ENCODE results near the gene POLRMT. TPM values are rescaled to one million over a fixed set of nuclear protein-coding genes. Genes with fewer than 3 reads are reported as not detected.

POLRMT gene
- total RNA-seq, 1 donor from 2014 or later, result 58.2 TPM

DNA sequence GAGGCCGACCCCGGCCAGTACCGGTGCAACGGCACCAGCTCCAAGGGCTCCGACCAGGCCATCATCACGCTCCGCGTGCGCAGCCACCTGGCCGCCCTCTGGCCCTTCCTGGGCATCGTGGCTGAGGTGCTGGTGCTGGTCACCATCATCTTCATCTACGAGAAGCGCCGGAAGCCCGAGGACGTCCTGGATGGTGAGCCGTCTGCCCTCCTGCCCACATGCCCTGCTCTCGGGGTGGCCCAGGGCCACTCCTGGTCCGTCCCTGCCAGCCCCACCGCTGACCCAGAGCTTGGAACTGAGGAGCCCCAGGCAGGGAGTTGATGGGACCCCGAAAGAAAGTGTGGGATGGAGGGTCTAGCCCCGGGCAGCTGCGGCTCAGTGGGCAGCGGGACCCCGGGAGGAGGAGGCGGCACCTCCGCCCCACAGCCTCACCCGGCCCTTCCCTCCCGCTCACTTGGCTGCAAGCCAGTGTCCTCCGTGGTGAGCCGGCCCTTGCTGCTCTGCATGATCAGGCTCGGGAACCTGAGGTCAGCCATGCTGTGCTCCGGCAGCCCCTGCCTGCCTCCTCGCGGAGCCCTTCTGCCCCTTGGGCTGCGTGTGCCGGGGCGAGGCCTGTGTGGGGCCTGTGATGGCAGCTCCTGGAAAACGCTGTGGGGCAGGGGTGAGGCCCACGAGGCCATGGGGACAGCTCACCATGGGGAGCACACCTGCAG, 51.8 kb downstream of the POLRMT start:
- Mint-ChIP-seq H3K27me3 (peaks cover 2% of the 10 kb centered on the region), H3K4me1 (peaks cover 3% of the 10 kb centered on the region), H3K9me3 (no peaks in the 10 kb centered on the region), H3K4me3 (no peak overlapping the region), H3K27ac (no peak overlapping the region), H3K36me3 (ENCODE audit: low read depth) (peaks cover 26% of the 10 kb centered on the region)
- CTCF ChIA-PET, result no interaction called here
- DNase-seq (no peak), ATAC-seq (ENCODE audit: low read depth) (no peak)
- POLR2A ChIA-PET, result no interaction called here
- intact Hi-C loops (cut with micrococcal nuclease), result no loop called here
- TF ChIP-seq, protein P1, sequence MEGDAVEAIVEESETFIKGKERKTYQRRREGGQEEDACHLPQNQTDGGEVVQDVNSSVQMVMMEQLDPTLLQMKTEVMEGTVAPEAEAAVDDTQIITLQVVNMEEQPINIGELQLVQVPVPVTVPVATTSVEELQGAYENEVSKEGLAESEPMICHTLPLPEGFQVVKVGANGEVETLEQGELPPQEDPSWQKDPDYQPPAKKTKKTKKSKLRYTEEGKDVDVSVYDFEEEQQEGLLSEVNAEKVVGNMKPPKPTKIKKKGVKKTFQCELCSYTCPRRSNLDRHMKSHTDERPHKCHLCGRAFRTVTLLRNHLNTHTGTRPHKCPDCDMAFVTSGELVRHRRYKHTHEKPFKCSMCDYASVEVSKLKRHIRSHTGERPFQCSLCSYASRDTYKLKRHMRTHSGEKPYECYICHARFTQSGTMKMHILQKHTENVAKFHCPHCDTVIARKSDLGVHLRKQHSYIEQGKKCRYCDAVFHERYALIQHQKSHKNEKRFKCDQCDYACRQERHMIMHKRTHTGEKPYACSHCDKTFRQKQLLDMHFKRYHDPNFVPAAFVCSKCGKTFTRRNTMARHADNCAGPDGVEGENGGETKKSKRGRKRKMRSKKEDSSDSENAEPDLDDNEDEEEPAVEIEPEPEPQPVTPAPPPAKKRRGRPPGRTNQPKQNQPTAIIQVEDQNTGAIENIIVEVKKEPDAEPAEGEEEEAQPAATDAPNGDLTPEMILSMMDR (IDR thresholded peaks at IDR 0.05), result no peak

DNA sequence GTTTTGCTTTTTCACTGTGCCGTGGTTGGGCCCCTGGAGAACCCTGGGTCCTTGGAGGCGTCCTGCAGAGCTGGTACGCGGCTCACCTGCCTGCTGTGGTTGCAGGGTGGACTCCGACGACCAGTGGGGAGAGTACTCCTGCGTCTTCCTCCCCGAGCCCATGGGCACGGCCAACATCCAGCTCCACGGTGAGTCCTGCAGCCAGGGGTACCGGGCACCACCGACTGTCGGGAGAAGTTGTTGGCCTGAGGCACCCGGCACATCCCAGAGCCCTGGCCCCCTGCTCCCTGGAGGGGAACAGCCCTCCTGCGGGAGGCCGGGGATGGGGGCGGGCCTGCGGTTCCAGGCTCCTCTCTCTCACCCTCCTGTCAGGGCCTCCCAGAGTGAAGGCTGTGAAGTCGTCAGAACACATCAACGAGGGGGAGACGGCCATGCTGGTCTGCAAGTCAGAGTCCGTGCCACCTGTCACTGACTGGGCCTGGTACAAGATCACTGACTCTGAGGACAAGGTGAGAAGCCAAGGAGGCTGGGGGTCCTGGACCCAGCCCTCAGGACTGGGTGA, 53.0 kb downstream of the POLRMT start:
- H3K9me3 Mint-ChIP-seq, result no peaks in the 10 kb centered on the region
- DNase-seq (no peak), ATAC-seq (ENCODE audit: low read depth) (no peak)
- TF ChIP-seq, protein P1 (IDR thresholded peaks at IDR 0.05), result no peak
- no peaks in the 10 kb centered on the region for H3K27me3 Mint-ChIP-seq
- CTCF ChIA-PET, result no interaction called here
- no peak overlapping the region for H3K27ac Mint-ChIP-seq
- POLR2A ChIA-PET, result no interaction called here
- peaks cover 26% of the 10 kb centered on the region for H3K36me3 Mint-ChIP-seq (ENCODE audit: low read depth)
- H3K4me3 Mint-ChIP-seq, result no peak overlapping the region
- intact Hi-C loops (cut with micrococcal nuclease), result no loop called here
- peaks cover 7% of the 10 kb centered on the region for H3K4me1 Mint-ChIP-seq

DNA sequence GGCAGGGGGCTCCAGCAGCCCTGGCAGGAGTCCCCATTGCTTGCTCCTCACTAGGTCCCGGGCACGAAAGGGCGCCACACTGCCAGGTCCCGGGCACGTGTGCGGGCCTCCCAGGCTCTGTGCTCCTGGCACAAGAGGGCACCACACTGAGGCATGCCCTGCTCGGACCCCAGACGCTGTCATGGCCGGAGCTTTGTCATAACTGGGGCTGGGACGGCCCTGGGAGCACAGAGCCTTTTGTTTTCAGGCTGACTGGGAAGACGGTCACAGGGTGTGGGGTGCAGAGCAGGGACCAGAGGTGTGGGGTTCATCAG, 53.5 kb downstream of the POLRMT start:
- Mint-ChIP-seq H3K9me3 (no peaks in the 10 kb centered on the region), H3K36me3 (ENCODE audit: low read depth) (peaks cover 26% of the 10 kb centered on the region), H3K27ac (no peak overlapping the region), H3K27me3 (no peaks in the 10 kb centered on the region), H3K4me3 (no peak overlapping the region), H3K4me1 (peaks cover 12% of the 10 kb centered on the region)
- DNase-seq, result no peak
- ATAC-seq (ENCODE audit: low read depth), result no peak
- ChIA-PET POLR2A (no interaction called here), CTCF (no interaction called here)
- intact Hi-C loops (cut with micrococcal nuclease), result no loop called here
- TF ChIP-seq, protein P1 (IDR thresholded peaks at IDR 0.05), result no peak

DNA sequence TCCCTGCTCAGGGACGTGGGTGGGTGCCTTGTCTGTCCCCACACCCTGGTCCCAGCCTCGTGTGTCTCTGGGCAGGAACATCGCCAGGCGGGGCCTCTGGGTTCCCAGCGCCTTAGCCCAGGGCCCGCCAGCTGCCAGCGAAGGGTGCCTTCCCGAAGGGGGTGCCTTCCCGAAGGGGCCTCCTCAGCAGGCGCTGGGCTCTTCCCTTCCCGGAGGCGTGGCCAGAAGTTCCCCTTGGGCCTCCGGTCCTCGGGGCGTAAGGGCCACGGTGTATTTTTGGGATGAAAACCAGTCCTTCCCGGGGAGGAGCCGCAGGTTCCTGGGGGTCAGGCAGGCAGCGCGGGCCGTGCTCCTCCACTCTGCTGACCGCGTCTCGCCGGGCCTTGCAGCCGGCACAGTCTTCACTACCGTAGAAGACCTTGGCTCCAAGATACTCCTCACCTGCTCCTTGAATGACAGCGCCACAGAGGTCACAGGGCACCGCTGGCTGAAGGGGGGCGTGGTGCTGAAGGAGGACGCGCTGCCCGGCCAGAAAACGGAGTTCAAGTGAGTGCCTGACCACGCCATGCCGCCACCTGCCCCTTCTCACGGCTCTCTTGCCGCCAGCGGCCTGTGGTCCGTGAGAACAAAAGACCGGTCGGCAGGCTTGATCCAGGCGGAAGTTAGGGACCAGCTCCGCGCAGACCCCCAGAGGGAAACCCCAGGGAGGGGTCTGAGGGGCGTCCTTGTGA, 54.1 kb downstream of the POLRMT start:
- no peak overlapping the region for H3K27ac Mint-ChIP-seq
- ATAC-seq (ENCODE audit: low read depth), result no peak
- peaks cover 17% of the 10 kb centered on the region for H3K4me1 Mint-ChIP-seq
- CTCF ChIA-PET, result no interaction called here
- no peaks in the 10 kb centered on the region for H3K9me3 Mint-ChIP-seq
- H3K4me3 Mint-ChIP-seq, result no peak overlapping the region
- TF ChIP-seq, protein P1 (IDR thresholded peaks at IDR 0.05), result no peak
- no peak for DNase-seq
- intact Hi-C loops (cut with micrococcal nuclease), result no loop called here
- POLR2A ChIA-PET, result no interaction called here
- peaks cover 26% of the 10 kb centered on the region for H3K36me3 Mint-ChIP-seq (ENCODE audit: low read depth)
- no peaks in the 10 kb centered on the region for H3K27me3 Mint-ChIP-seq
